CD4-positive, alpha-beta T cell (primary cell): ENCODE measurements around the gene LTBP2. TPM values are rescaled to one million over a fixed set of nuclear protein-coding genes. Genes with fewer than 3 reads are reported as not detected.
A peak's percentile ranks its signal among the peaks of the same experiment; 100 is the strongest.

Experiments used
- ATAC-seq: fragments of 200-7000 bp; cut with Tn5 transposase; one replicate; pipeline ENCODE4 v1.10.0; 2022; ENCODE audit warnings: mild to moderate bottlenecking; ENCODE audit not compliant: poor library complexity
- CTCF ChIA-PET: fragments of 350-600 bp; sonication (Branson Sonifier 250); formaldehyde crosslinking; loops from one replicate; lab custom pipeline; 2021; ENCODE audit warnings: antibody characterized with exemption, inconsistent platforms; lab: Charles Lee
- POLR2A ChIA-PET: fragments of 350-600 bp; sonication (Branson Sonifier 250); formaldehyde crosslinking; loops from one replicate; lab custom pipeline; 2021; ENCODE audit warnings: antibody characterized with exemption, inconsistent platforms; lab: Charles Lee
- DNase-seq, 14 experiments: peaks; one replicate each; pipeline ENCODE4 v3.0.0-alpha.2; 2013 to 2020; ENCODE audit warnings: mixed read lengths in 2 of 14
- H3K27ac ChIP-seq, 2 donors: one replicate each; pipeline versions ENCODE4 v1.5.1 to v1.7.0; 2013; ENCODE audit warnings: low read length in 2 of 2, low read depth in 1 of 2, mild to moderate bottlenecking in 1 of 2
- H3K27me3 ChIP-seq, 2 experiments: 1 replicate in 1 of 2; 2 replicates in 1 of 2; pipeline versions ENCODE4 v1.6.1 to v1.7.0; 2013; ENCODE audit warnings: low read length in 2 of 2, control low read depth in 1 of 2, mild to moderate bottlenecking in 1 of 2, moderate library complexity in 1 of 2; ENCODE audit not compliant: insufficient read depth in 2 of 2, control insufficient read depth in 1 of 2
- H3K36me3 ChIP-seq: one replicate; pipeline ENCODE4 v1.6.1; 2013; ENCODE audit warnings: low read length, control low read depth; ENCODE audit not compliant: insufficient read depth
- H3K4me1 ChIP-seq: one replicate; pipeline ENCODE4 v1.6.1; 2013; ENCODE audit warnings: low read length, control low read depth; ENCODE audit not compliant: insufficient read depth
- H3K4me3 ChIP-seq: one replicate; pipeline ENCODE4 v1.5.1; 2013; ENCODE audit warnings: mild to moderate bottlenecking, low read length, moderate library complexity
- H3K9me3 ChIP-seq, 2 experiments: 1 replicate in 1 of 2; 2 replicates in 1 of 2; pipeline versions ENCODE4 v1.6.1 to v1.7.0; 2013; ENCODE audit warnings: low read length in 2 of 2, mild to moderate bottlenecking in 2 of 2, control low read depth in 1 of 2, moderate library complexity in 1 of 2; ENCODE audit not compliant: control insufficient read depth in 1 of 2, insufficient read depth in 1 of 2
- H3K27ac Mint-ChIP-seq: one replicate; pipeline ENCODE4 v1.8.0; 2020; ENCODE audit warnings: mixed read lengths
- H3K27me3 Mint-ChIP-seq: one replicate; pipeline ENCODE4 v1.8.0; 2021; ENCODE audit warnings: mixed read lengths
- H3K36me3 Mint-ChIP-seq: one replicate; pipeline ENCODE4 v1.8.0; 2021; ENCODE audit warnings: low read depth, mixed read lengths
- H3K4me1 Mint-ChIP-seq: one replicate; pipeline ENCODE4 v1.8.0; 2021; ENCODE audit warnings: low read depth, mixed read lengths
- H3K4me3 Mint-ChIP-seq: one replicate; pipeline ENCODE4 v1.8.0; 2020; ENCODE audit warnings: mild to moderate bottlenecking, mixed read lengths
- H3K9me3 Mint-ChIP-seq: one replicate; pipeline ENCODE4 v1.8.0; 2020; ENCODE audit warnings: mixed read lengths
- intact Hi-C, 2 experiments: fragments of 100-400 bp; cut with DNase I in 1 of 2; cut with micrococcal nuclease in 1 of 2; formaldehyde crosslinking; loops; one replicate each; pipeline versions ENCODE4 v1.15.1 to v1.9.0; 2023 to 2025; cut with DNase I, micrococcal nuclease
- total RNA-seq, 174 experiments: library from RNA in 2 of 174; stranded (reverse) in 2 of 174; gene quantifications; one replicate each; pipeline ENCODE4 v1.2.3 and lab custom pipeline; 2021 to 2026
- TF ChIP-seq, protein P1 (sequence below): fragments of 200-600 bp; IDR thresholded peaks from one replicate; pipeline ENCODE4 v1.8.0; 2022; ENCODE audit warnings: antibody characterized with exemption, mild to moderate bottlenecking

The LTBP2 gene
- total RNA-seq, 2 experiments from 2014 or later, result 0.45 to 0.47 TPM

DNA sequence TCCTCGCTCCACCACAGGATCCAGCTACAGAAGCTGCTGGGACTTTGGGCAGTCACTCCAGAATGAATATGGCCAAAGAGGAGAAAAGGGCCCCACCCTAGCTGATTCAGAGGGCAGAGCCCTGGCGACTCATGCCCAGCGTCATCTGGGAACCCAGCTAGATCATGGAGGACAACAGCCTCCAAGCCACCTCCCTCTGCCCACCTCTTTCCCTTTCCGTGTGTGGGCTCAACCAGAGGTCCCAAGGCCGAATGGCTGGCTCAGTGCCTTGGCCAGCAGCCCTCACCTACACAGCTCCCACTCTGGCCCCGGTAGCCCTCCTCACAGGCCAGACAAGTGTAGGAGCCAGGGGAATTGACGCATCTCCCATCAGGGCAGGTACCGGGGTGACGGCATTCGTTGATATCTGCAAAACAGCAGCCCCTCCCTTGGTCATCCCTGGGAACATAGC lies 101.1 kb downstream of the LTBP2 start:
- POLR2A ChIA-PET, result no interaction called here
- peaks cover 0 to 11% of the 10 kb centered on the region in 2 experiments for H3K27me3 ChIP-seq

DNA sequence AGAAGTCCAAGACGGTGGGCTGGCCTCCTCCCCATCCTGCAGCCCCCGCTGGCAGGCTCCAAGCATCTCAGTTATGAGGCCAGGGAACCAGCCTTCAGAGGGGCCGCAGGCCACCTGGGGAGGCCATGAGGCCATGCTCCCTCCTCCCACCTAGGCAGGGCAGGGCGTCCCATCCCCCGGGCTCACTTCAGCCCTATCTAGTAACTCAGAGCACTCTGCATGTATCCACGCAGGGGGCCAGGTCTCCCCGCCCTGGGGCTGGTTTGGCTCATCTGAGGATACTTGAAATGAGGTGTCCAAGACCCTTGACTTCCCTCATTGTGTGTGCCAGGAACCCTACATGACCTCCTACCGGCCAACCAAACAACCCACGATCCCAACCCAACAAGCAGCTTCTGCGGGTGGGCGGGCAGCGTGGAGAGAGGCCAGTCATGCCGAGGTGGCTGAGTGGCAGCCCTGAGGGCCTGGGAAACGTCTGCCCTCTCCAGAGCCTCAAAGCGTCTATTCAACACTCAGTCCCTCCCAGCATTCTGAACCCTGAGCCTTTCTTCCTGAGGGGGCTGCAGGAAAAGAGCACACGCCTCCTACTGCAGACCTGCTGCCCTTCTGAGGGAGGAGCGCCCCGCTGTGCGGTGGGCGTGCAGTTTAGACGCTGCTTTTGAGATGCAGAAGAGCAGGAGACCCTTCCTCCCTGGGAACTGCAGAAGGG lies 101.7 kb downstream of the LTBP2 start:
- Histone ChIP-seq H3K4me1 (peaks cover 9% of the 10 kb centered on the region), H3K27me3 (peaks cover 0 to 11% of the 10 kb centered on the region in 2 experiments), H3K36me3 (no peaks in the 10 kb centered on the region), H3K4me3 (no peak overlapping the region), H3K9me3 (no peaks in the 10 kb centered on the region), H3K27ac (no peak overlapping the region)
- CTCF ChIA-PET, result no interaction called here
- Mint-ChIP-seq H3K27me3 (peaks cover 23% of the 10 kb centered on the region), H3K4me3 (no peak overlapping the region), H3K4me1 (peaks cover 6% of the 10 kb centered on the region), H3K9me3 (no peaks in the 10 kb centered on the region), H3K27ac (no peak overlapping the region), H3K36me3 (no peaks in the 10 kb centered on the region)
- peak in 1 of 14 experiments; percentile 29 for DNase-seq
- ATAC-seq, result no peak
- POLR2A ChIA-PET, result no interaction called here
- intact Hi-C loops, result no loop called here
- TF ChIP-seq, protein P1, sequence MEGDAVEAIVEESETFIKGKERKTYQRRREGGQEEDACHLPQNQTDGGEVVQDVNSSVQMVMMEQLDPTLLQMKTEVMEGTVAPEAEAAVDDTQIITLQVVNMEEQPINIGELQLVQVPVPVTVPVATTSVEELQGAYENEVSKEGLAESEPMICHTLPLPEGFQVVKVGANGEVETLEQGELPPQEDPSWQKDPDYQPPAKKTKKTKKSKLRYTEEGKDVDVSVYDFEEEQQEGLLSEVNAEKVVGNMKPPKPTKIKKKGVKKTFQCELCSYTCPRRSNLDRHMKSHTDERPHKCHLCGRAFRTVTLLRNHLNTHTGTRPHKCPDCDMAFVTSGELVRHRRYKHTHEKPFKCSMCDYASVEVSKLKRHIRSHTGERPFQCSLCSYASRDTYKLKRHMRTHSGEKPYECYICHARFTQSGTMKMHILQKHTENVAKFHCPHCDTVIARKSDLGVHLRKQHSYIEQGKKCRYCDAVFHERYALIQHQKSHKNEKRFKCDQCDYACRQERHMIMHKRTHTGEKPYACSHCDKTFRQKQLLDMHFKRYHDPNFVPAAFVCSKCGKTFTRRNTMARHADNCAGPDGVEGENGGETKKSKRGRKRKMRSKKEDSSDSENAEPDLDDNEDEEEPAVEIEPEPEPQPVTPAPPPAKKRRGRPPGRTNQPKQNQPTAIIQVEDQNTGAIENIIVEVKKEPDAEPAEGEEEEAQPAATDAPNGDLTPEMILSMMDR, result no peak

More for the DNA sequence above, 101.1 kb downstream of the LTBP2 start:
- no peaks in the 10 kb centered on the region for H3K9me3 Mint-ChIP-seq
- Histone ChIP-seq H3K4me1 (peaks cover 9% of the 10 kb centered on the region), H3K36me3 (no peaks in the 10 kb centered on the region), H3K27ac (no peak overlapping the region), H3K9me3 (no peaks in the 10 kb centered on the region), H3K4me3 (no peak overlapping the region)
- DNase-seq (peak in 1 of 14 experiments; percentile 25), ATAC-seq (no peak)
- no peak overlapping the region for H3K4me3 Mint-ChIP-seq
- H3K36me3 Mint-ChIP-seq, result no peaks in the 10 kb centered on the region
- peaks cover 6% of the 10 kb centered on the region for H3K4me1 Mint-ChIP-seq
- CTCF ChIA-PET, result no interaction called here
- TF ChIP-seq, protein P1, result no peak
- H3K27ac Mint-ChIP-seq, result no peak overlapping the region
- H3K27me3 Mint-ChIP-seq, result peaks cover 23% of the 10 kb centered on the region
- intact Hi-C loops, result no loop called here

DNA sequence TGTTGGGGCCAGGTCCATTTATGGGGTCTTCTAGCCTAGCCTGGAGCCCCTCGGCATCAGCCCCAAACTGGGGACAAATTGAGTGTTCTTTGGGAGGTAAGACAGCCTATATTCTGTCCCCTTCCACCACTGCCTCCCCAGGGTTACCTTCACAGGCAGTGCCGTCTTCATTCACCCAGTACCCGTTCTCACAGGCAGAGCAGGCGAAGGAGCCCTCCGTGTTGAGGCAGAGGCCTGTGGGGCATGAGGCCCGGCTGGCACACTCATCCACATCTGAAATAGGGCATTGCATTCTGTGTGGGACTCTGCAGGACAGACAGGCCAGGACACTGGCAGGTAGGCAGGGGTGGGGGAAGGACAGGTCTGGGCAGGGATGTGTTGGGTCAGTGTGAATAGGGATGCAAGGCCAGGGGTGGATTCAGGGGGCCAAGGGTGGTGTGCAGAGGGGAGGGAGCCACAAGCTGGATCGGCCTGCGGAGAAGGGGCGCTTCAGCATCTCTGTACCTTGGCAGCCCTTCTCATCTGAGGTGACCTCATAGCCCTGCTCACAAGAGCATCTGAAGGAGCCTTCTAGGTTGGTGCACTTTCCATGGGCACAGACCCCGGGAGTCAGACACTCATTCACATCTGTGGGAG lies 102.3 kb downstream of the LTBP2 start:
- TF ChIP-seq, protein P1, result no peak
- peaks cover 3% of the 10 kb centered on the region for H3K4me1 Mint-ChIP-seq

More for the DNA sequence above, 102.3 kb downstream of the LTBP2 start:
- Mint-ChIP-seq H3K9me3 (no peaks in the 10 kb centered on the region), H3K36me3 (no peaks in the 10 kb centered on the region), H3K27me3 (peaks cover 20% of the 10 kb centered on the region), H3K27ac (no peak overlapping the region), H3K4me3 (no peak overlapping the region)
- intact Hi-C loops, result no loop called here
- peak in 1 of 14 experiments; percentile 26 for DNase-seq
- ChIA-PET CTCF (no interaction called here), POLR2A (no interaction called here)
- Histone ChIP-seq H3K36me3 (no peaks in the 10 kb centered on the region), H3K27ac (no peak overlapping the region), H3K27me3 (peaks cover 0 to 11% of the 10 kb centered on the region in 2 experiments), H3K9me3 (no peaks in the 10 kb centered on the region), H3K4me3 (no peak overlapping the region), H3K4me1 (peaks cover 5% of the 10 kb centered on the region)
- ATAC-seq, result no peak
